Hematopoietic multipotent progenitor cell (in vitro differentiated cells): Measurements from ENCODE around the gene OR10H1. TPM values are rescaled to one million over a fixed set of nuclear protein-coding genes. Genes with fewer than 3 reads are reported as not detected.
"Not testable (repeated sequence)": the region's sequence is repeated elsewhere in the genome, so short reads cannot be mapped to it uniquely, and the experiment has no call there.

Experiments used
- DNase-seq, 3 donors: peaks; one replicate each; pipeline ENCODE4 v3.0.0-alpha.2; 2011 to 2015; ENCODE audit warnings: low read depth in 2 of 3, low spot score in 2 of 3
- total RNA-seq: library from RNA; depleted of rRNA; stranded (reverse); fragments of >200 nt; gene quantifications from one replicate; pipeline ENCODE4 v1.2.3, GENCODE V29; 2012

OR10H1 gene
- total RNA-seq, 1 donor, result under 0.01 TPM

DNA sequence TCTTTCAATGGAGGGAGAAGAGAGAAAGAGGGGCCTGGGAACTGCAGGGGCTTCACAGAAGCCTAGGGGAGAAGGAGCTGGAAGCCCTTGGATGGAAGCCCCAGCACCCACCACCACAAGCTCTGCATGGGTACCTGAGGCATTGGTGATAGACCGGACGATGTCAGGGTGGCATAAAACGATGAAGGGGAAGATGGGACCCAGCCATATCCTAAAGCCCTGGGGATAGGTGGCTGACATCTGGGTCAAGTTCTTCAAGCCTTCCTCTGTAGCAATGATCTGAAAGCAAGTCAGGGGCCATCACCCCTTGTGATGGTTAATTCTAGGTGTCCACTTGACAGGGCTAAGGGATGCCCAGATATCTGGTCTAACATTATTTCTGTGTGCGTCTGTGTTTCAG is 39.2 kb downstream of the OR10H1 start:
- no peak for DNase-seq

DNA sequence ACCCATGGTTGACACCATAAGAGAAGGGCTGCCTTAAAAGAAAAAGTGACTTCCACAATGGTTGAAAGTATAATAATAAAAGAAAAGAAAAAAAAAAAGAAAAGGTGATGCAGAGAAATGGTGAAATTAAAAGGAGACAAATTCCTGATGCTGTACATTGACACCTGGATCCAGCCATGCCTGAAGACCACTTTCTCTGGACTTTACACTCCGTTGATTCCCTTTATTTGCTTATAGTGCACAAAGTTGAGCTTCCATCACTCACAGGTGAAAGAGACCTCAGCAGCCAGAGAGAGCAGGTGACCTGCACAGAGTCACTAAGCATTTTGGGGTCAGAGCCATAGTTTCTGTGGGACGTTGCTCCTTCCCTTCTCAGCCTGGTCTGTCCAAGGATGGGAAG is 40.2 kb downstream of the OR10H1 start:
- DNase-seq, result no peak

DNA sequence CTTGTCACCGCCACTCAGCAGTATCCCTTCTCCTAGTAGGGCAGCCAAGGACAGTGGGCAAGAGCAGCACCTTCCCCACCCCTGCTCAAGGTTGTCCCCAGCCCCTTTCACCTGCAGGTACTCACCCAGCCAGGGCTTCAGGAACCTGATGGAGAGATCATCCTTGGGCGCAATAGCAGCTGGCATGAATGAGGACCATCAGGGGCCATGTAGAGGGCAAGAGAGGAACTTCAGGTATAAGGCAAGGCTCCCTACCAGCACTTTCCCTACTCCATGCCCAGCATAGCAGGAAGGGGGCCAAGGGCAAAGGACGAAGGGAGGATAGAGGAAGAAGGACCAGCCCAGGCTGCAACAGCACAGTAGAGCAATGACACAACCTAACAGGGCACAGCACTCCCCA is 41.3 kb downstream of the OR10H1 start:
- DNase-seq, result not testable (repeated sequence)

DNA sequence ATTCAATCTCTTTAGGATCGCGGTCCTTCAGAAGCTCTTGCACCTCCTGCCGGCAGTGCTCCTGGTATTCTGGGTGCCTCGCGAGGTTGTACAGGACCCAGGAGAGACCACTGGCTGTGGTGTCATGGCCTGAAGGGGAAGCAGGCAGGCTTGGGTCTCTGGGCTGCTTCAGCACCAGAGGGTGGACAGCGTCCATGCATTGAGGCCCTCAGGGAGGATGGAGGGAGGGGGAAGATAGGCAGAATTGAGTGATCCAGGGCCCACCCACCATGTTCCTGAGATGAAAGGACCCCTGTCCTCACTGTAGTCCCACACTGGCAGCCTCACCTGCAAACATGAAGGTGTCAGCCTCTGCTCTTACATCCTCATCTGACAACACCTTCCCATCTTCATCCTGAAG is 45.9 kb downstream of the OR10H1 start:
- peak in 2 of 3 donors; percentile 26 to 54 for DNase-seq

DNA sequence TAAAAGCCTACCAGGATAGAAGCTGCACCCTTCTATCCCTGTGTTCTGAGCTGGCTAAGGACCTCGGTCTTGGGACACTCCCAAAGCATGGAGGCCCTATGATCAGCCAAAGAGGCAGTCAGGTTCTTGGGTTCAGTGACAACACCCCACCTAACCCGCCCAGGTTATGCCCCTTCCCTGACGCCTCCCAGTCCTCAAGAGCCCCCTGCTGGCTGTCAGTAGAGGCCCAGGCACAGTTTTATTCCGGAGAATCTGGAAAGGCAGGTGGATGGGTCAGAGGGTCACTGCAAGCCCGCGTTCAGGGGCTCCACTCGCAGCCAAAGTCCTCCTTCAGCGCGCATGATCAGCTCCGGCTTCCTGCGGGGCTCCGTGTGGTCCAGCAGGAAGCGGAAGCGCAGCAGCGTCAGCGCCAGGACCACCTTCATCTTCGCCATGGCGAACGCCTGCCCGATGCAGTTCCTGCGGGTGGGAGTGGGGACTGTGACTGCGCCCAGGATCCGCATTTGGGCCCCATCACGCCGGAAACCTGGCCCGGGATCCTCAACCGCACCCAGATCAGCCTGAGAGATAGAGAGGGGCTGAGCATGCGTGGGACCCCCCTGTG is 55.4 kb downstream of the OR10H1 start:
- peak in 2 of 3 donors; percentile 15 to 51 for DNase-seq

DNA sequence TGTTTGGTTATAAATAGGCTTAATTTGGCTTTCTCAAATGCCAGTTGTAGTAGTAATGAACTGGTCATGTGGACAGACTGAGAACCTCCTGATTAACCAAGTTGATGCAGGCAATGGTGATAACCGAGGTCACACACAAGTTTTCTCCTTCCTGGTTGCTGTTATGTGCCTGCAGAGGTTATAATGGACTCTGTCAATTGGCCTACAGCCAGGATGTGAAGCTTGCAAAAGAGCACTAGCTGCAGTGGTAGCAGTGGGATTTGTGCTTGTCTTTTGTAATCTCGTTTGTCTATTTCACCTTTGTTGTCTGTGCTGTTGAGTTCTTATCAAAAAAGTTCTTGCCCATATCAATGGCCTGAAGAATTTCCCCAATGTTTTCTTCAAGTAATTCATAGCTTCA is 57.1 kb downstream of the OR10H1 start:
- DNase-seq, result no peak

Other genes starting within 250 kb of the OR10H1 start
- gene CYP4F8, start 200.4 kb downstream of the OR10H1 start, total RNA-seq, result under 0.01 TPM
- gene CYP4F3, start 174.8 kb downstream of the OR10H1 start, total RNA-seq, result 0.27 TPM
- 0.27 TPM for gene CYP4F12, start 142.6 kb downstream of the OR10H1 start, total RNA-seq
- not detected for gene OR10H2, start 87.6 kb downstream of the OR10H1 start, total RNA-seq
- not detected for gene OR10H3, start 77.7 kb downstream of the OR10H1 start, total RNA-seq
- gene OR10H5, start 28.0 kb downstream of the OR10H1 start, total RNA-seq, result not detected
- gene CYP4F2, start 82.4 kb upstream of the OR10H1 start, total RNA-seq, result 1.3 TPM
- gene CYP4F11, start 118.9 kb upstream of the OR10H1 start, total RNA-seq, result 0.27 TPM
- not detected for gene OR10H4, start 133.3 kb upstream of the OR10H1 start, total RNA-seq